Hepatocyte (in vitro differentiated cells): ENCODE data around the gene ATF7.

Experiments
- EZH2 ChIP-seq: fragments of 200-600 bp; sonication (generic); IDR thresholded peaks from 2 replicates; pipeline ENCODE4 v1.6.1; 2016; ENCODE audit warnings: antibody characterized with exemption, mild to moderate bottlenecking, borderline replicate concordance
- EZH2phosphoT487 ChIP-seq: fragments of 200-600 bp; sonication (generic); IDR thresholded peaks from one replicate; pipeline ENCODE4 v1.6.1; 2018; ENCODE audit warnings: antibody characterized with exemption, mild to moderate bottlenecking, low read depth, moderate library complexity; ENCODE audit not compliant: unreplicated experiment, severe bottlenecking
- TF ChIP-seq, protein P1 (sequence below): fragments of 200-600 bp; sonication (generic); IDR thresholded peaks from 2 replicates; pipeline ENCODE4 v1.5.1; 2016; ENCODE audit warnings: antibody characterized with exemption, mild to moderate bottlenecking; ENCODE audit not compliant: poor library complexity

DNA sequence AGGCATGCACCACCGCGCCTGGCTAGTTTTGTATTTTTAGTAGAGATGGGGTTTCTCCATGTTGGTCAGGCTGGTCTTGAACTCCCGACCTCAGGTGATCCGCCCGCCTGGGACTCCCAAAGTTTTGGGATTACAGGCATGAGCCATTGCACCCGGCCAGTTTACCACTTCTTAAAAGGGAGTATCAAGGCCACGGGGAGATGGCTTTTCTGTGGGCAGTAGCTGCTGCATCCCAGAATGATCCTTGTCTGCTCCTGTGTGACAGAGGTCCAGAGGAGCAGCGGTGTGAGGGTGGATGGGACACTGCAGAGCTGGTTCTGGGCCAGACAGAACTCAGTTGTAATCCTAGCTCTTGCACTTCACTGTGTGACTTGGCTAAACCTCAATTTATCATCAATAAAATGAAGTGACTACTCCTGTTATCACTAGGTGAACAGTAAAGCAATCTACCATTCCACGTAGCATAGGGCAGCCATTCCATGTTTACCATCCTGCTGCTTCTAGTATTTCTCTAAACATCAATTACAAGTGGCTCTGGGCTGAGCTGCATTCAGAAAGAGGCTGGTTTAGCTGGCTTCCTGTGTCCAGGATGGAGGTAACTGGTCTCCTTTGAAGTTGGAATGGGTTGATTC is 115.9 kb downstream of the ATF7 start:
- TF ChIP-seq, protein P1, sequence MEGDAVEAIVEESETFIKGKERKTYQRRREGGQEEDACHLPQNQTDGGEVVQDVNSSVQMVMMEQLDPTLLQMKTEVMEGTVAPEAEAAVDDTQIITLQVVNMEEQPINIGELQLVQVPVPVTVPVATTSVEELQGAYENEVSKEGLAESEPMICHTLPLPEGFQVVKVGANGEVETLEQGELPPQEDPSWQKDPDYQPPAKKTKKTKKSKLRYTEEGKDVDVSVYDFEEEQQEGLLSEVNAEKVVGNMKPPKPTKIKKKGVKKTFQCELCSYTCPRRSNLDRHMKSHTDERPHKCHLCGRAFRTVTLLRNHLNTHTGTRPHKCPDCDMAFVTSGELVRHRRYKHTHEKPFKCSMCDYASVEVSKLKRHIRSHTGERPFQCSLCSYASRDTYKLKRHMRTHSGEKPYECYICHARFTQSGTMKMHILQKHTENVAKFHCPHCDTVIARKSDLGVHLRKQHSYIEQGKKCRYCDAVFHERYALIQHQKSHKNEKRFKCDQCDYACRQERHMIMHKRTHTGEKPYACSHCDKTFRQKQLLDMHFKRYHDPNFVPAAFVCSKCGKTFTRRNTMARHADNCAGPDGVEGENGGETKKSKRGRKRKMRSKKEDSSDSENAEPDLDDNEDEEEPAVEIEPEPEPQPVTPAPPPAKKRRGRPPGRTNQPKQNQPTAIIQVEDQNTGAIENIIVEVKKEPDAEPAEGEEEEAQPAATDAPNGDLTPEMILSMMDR = no peak
- no peak for TF ChIP-seq EZH2
- no peak for TF ChIP-seq EZH2phosphoT487
